ENCODE results near the gene FBN1. TPM values are rescaled to one million over a fixed set of nuclear protein-coding genes. Genes with fewer than 3 reads are reported as not detected.

FBN1 gene
- total RNA-seq, 1 experiment from 2014 or later: 5.2 TPM

DNA sequence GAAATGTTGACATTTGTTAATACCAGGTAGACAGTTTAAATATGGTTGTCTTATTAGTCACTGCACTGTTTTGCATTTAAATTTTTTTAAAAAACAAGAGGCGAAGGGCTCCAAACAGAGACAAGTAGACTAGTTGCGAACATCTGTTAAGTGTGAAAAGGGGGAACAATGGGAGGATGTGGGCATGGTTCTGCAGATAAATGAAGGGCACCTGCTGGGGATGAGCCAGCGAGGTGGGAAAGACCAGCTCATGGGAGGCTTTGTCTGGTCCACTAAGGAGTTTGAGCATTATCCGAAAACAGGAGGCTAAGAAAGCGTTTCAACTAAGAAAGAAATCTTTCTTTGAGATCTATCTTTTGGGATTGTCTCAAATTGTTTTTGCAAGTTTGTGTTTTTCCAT lies 72.7 kb downstream of the FBN1 start:
- Mint-ChIP-seq H3K9me3 (peaks cover 11% of the 10 kb centered on the region; the same call in 1 of the 2 replicates), H3K36me3 (no peaks in the 10 kb centered on the region), H3K4me3 (no peak overlapping the region), H3K4me1 (no peaks in the 10 kb centered on the region), H3K27ac (no peak overlapping the region), H3K27me3 (ENCODE audit: low read depth) (no peaks in the 10 kb centered on the region)
- CTCF ChIA-PET: no interaction called here
- DNase-seq (ENCODE audit: low spot score) (no peak), ATAC-seq (no peak)
- TF ChIP-seq, protein P1, sequence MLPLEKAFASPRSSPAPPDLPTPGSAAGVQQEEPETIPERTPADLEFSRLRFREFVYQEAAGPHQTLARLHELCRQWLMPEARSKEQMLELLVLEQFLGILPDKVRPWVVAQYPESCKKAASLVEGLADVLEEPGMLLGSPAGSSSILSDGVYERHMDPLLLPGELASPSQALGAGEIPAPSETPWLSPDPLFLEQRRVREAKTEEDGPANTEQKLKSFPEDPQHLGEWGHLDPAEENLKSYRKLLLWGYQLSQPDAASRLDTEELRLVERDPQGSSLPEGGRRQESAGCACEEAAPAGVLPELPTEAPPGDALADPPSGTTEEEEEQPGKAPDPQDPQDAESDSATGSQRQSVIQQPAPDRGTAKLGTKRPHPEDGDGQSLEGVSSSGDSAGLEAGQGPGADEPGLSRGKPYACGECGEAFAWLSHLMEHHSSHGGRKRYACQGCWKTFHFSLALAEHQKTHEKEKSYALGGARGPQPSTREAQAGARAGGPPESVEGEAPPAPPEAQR (CRISPR knock-in tag; IDR thresholded peaks at IDR 0.05): no peak
- TF ChIP-seq KAT7 (CRISPR knock-in tag; IDR thresholded peaks at IDR 0.05; ENCODE audit: borderline replicate concordance): no peak
- TF ChIP-seq GABPB1 (CRISPR knock-in tag; IDR thresholded peaks at IDR 0.05): no peak
- TF ChIP-seq FOXJ3 (CRISPR knock-in tag; IDR thresholded peaks at IDR 0.05; ENCODE audit: borderline replicate concordance): no peak
- no peak for TF ChIP-seq RELA (CRISPR knock-in tag; IDR thresholded peaks at IDR 0.05; ENCODE audit: borderline replicate concordance)
- no peak for TF ChIP-seq ZNF416 (CRISPR knock-in tag; IDR thresholded peaks at IDR 0.05)
- no peak for TF ChIP-seq E2F4 (CRISPR knock-in tag; IDR thresholded peaks at IDR 0.05; ENCODE audit: borderline replicate concordance, low read depth)
- no peak for TF ChIP-seq ZNF425 (CRISPR knock-in tag; conservative IDR thresholded peaks at IDR 0.05)
- TF ChIP-seq USF2 (CRISPR knock-in tag; IDR thresholded peaks at IDR 0.05): no peak
- TF ChIP-seq, protein P2, sequence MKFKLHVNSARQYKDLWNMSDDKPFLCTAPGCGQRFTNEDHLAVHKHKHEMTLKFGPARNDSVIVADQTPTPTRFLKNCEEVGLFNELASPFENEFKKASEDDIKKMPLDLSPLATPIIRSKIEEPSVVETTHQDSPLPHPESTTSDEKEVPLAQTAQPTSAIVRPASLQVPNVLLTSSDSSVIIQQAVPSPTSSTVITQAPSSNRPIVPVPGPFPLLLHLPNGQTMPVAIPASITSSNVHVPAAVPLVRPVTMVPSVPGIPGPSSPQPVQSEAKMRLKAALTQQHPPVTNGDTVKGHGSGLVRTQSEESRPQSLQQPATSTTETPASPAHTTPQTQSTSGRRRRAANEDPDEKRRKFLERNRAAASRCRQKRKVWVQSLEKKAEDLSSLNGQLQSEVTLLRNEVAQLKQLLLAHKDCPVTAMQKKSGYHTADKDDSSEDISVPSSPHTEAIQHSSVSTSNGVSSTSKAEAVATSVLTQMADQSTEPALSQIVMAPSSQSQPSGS (CRISPR knock-in tag; IDR thresholded peaks at IDR 0.05; ENCODE audit: borderline replicate concordance, low read depth): no peak
- TF ChIP-seq ERG (CRISPR knock-in tag; IDR thresholded peaks at IDR 0.05): no peak
- POLR2A ChIA-PET: no interaction called here

DNA sequence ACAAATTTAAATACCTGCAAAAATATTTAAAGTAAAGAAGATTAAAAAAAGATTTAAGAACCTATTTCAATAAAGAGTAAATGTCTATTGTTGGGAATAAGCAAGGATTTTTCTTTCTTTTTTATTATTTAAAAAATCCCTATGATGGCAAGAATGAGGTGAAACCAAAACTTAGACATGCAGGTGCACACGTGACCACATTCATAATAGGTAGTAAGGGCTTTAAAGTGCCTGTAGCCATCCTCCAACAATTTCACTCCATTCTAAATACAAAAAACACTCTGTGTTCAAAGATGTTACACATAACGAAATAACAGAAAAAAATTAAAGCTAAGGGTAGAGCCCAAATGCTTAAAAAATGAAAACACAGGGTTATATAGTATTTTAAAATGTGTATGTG lies 74.0 kb downstream of the FBN1 start:
- DNase-seq (ENCODE audit: low spot score) (no peak), ATAC-seq (no peak)
- Mint-ChIP-seq H3K27ac (no peak overlapping the region), H3K4me3 (no peak overlapping the region), H3K27me3 (ENCODE audit: low read depth) (no peaks in the 10 kb centered on the region), H3K4me1 (no peaks in the 10 kb centered on the region; the same call in 1 of the 2 replicates), H3K9me3 (peaks cover 11% of the 10 kb centered on the region; the same call in 1 of the 2 replicates), H3K36me3 (no peaks in the 10 kb centered on the region)
- ChIA-PET POLR2A (no interaction called here), CTCF (interaction anchor here (0.8 kb wide), 1 partner anchor 34 kb away, joined by 3 read pairs; no protein-coding TSS in a partner anchor)
- TF ChIP-seq SOX15 (CRISPR knock-in tag; IDR thresholded peaks at IDR 0.05): no peak
- no peak for TF ChIP-seq FOXP1 (CRISPR knock-in tag; IDR thresholded peaks at IDR 0.05; ENCODE audit: borderline replicate concordance)
- TF ChIP-seq SMAD4 (CRISPR knock-in tag; IDR thresholded peaks at IDR 0.05): no peak
- TF ChIP-seq ZNF121 (CRISPR knock-in tag; IDR thresholded peaks at IDR 0.05): no peak
- TF ChIP-seq ZNF671 (CRISPR knock-in tag; IDR thresholded peaks at IDR 0.05): no peak
- no peak for TF ChIP-seq ZNF138 (CRISPR knock-in tag; conservative IDR thresholded peaks at IDR 0.05)
- no peak for TF ChIP-seq KAT7 (CRISPR knock-in tag; IDR thresholded peaks at IDR 0.05; ENCODE audit: borderline replicate concordance)

Data from WTC11 (cell line).